Ascending aorta (tissue), 2 donors: ENCODE measurements around the gene INAFM2. TPM values are rescaled to one million over a fixed set of nuclear protein-coding genes. Genes with fewer than 3 reads are reported as not detected.

Experiments used
- DNase-seq, 2 donors: peaks; one replicate each; pipeline ENCODE4 v3.0.0-alpha.2; 2019; ENCODE audit warnings: low spot score in 2 of 2
- H3K27ac ChIP-seq, 2 donors: fragments of 200-600 bp; sonication (generic); one replicate each; pipeline ENCODE4 v1.5.1; 2016 to 2017; ENCODE audit warnings: mild to moderate bottlenecking in 1 of 2
- H3K27me3 ChIP-seq: fragments of 200-600 bp; sonication (generic); one replicate; pipeline ENCODE4 v1.5.1; 2017
- H3K36me3 ChIP-seq, 2 donors: fragments of 200-600 bp; sonication (generic); one replicate each; pipeline ENCODE4 v1.5.1; 2016
- H3K4me1 ChIP-seq, 2 donors: fragments of 200-600 bp; sonication (generic); one replicate each; pipeline ENCODE4 v1.5.1; 2016 to 2017; ENCODE audit warnings: mild to moderate bottlenecking in 1 of 2
- H3K4me3 ChIP-seq, 2 donors: fragments of 200-600 bp; sonication (generic); one replicate each; pipeline ENCODE4 v1.5.1; 2016 to 2017; ENCODE audit warnings: mild to moderate bottlenecking in 1 of 2
- H3K9me3 ChIP-seq, 2 donors: fragments of 200-600 bp; sonication (generic); one replicate each; pipeline ENCODE4 v1.5.1; 2016
- CTCF ChIP-seq, 3 experiments: fragments of 200-600 bp in 2 of 3; fragments of 450-650 bp in 1 of 3; sonication (generic) in 2 of 3; IDR thresholded peaks; one replicate each; pipeline ENCODE4 v1.5.1; 2016 to 2019; ENCODE audit warnings: antibody characterized with exemption in 3 of 3, mild to moderate bottlenecking in 1 of 3, moderate library complexity in 1 of 3
- intact Hi-C: fragments of 100-400 bp; cut with DNase I; formaldehyde crosslinking; loops from one replicate; pipeline ENCODE4 v1.15.1; 2023
- total RNA-seq: library from RNA; depleted of rRNA; stranded (reverse); fragments of >200 nt; gene quantifications from one replicate; pipeline ENCODE4 v1.1.0, GENCODE V29; 2016

INAFM2 gene
- total RNA-seq, 1 donor from 2014 or later, result 69.8 TPM

GRCh38 chr15:40365624-40366456 is 42.3 kb downstream of the INAFM2 start:
- intact Hi-C loops, result loop anchor here (5.0 kb wide), 2 partner anchors 41 to 84 kb away; partner anchors contain the start of genes ANKRD63 and IVD
- no peaks in the 10 kb centered on the region for H3K27me3 ChIP-seq
- H3K4me3 ChIP-seq, result no peak overlapping the region
- no peak for DNase-seq
- no peak for TF ChIP-seq CTCF (IDR thresholded peaks at IDR 0.05)
- H3K36me3 ChIP-seq, result no peaks in the 10 kb centered on the region
- no peak overlapping the region for H3K27ac ChIP-seq
- no peaks in the 10 kb centered on the region for H3K9me3 ChIP-seq
- H3K4me1 ChIP-seq, result peaks cover 10 to 17% of the 10 kb centered on the region in 2 donors

- no peak for TF ChIP-seq CTCF (IDR thresholded peaks at IDR 0.05)
- Histone ChIP-seq H3K9me3 (no peaks in the 10 kb centered on the region), H3K27me3 (no peaks in the 10 kb centered on the region), H3K36me3 (no peaks in the 10 kb centered on the region), H3K4me3 (no peak overlapping the region), H3K27ac (peak overlapping the region in 1 of 2 donors; percentile 24), H3K4me1 (peaks cover 10 to 17% of the 10 kb centered on the region in 2 donors)
- no peak for DNase-seq
- intact Hi-C loops, result loop anchor here (5.0 kb wide), 2 partner anchors 41 to 84 kb away; partner anchors contain the start of genes ANKRD63 and IVD
Measured at GRCh38 chr15:40366457-40367370, 43.2 kb downstream of the INAFM2 start.

GRCh38 chr15:40367371-40367685 is 43.8 kb downstream of the INAFM2 start:
- Histone ChIP-seq H3K27ac (peak overlapping the region in 1 of 2 donors; percentile 24), H3K4me3 (peak overlapping the region in 1 of 2 donors; percentile 61)
- intact Hi-C loops, result loop anchor here (5.0 kb wide), 2 partner anchors 40 to 85 kb away; partner anchors contain the start of genes ANKRD63 and IVD

GRCh38 chr15:40367686-40368611 is 44.5 kb downstream of the INAFM2 start:
- peak; percentile 67 to 91 for DNase-seq
- peak overlapping the region in 1 of 2 donors; percentile 24 for H3K27ac ChIP-seq
- intact Hi-C loops, result loop anchor here (1.0 to 5.0 kb wide), 3 partner anchors 39 to 86 kb away; partner anchors contain the start of genes ANKRD63, INAFM2 and IVD
- no peaks in the 10 kb centered on the region for H3K9me3 ChIP-seq
- H3K4me3 ChIP-seq, result peak overlapping the region; percentile 41 to 61
- H3K36me3 ChIP-seq, result no peaks in the 10 kb centered on the region
- TF ChIP-seq CTCF (IDR thresholded peaks at IDR 0.05), result peak; percentile 84 to 98 (median 85)
- no peaks in the 10 kb centered on the region for H3K27me3 ChIP-seq
- peaks cover 10 to 17% of the 10 kb centered on the region in 2 donors for H3K4me1 ChIP-seq

More at GRCh38 chr15:40367371-40367685, 43.8 kb downstream of the INAFM2 start:
- Histone ChIP-seq H3K27me3 (no peaks in the 10 kb centered on the region), H3K36me3 (no peaks in the 10 kb centered on the region), H3K4me1 (peaks cover 10 to 17% of the 10 kb centered on the region in 2 donors), H3K9me3 (no peaks in the 10 kb centered on the region)
- no peak for TF ChIP-seq CTCF (IDR thresholded peaks at IDR 0.05)
- DNase-seq, result no peak
